HG03457 (cell line): ENCODE measurements around the gene PPP1CA.

ENCODE experiments used
- ATAC-seq: cut with Tn5 transposase; IDR thresholded peaks from one replicate; pipeline ENCODE4 v1.9.1; 2021; ENCODE audit warnings: moderate number of reproducible peaks; ENCODE audit not compliant: unreplicated experiment

PPP1CA gene

GRCh38 chr11:67371189-67371910 is 30.3 kb downstream of the PPP1CA start:
- no peak for ATAC-seq

DNA sequence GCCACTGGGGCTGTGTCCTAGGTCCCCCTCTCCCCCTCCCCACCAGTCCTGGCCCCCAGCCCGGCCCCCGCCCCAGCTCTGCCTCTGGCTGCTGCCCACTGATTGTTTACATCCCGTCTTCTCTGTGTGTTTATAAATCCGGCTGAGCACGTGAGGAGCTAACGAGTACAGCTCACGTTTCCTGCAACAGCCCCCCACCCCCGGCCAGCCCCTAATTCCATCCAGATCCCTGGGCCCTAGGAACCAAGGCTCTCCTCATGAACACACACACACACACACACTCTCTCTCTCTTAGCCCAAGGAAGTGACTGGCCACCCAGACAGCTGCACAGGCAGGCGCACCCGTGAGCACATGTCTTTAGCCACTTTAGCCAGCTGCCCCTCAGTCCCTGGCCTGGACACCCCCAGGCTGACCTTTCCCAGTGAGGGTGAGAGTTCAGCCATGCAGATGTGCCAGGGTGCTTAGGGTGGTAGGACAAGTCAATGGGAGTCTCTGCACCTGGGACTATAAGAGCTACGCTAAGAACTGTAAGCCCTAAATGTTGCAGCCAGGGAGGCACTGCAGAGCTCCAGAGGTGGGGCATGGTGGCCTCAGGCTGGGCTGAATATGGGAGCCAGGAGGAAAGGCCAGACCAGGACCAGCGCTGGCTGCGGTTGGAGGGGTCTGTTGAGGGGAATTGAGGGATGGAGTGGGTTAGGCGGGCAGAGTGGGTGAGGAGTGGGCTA is 31.1 kb downstream of the PPP1CA start:
- ATAC-seq: no peak

DNA sequence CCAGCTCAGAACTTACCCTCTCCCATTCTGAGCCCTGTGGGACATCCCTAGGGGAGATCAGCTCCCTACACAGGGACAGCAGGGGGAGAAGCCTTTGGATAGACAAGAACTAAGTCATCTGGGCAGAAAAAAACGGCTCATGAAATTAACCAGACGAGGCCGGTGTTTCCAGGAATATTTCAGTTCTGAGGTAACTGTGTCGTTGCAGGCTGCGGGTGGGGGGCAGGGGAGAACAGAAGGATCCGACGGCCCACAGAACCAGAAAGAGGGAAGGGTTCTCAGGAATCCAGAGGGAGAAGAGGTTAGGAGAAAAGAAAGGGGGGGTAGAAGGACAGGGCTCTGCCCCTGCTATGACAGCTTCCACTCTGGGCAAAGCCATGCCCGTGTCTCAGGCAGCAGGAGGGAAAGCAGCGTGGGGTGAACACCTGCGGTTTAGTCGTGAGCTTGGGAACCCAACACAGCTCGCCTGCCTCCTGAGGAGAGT is 31.8 kb downstream of the PPP1CA start:
- no peak for ATAC-seq

GRCh38 chr11:67369275-67369674 is 32.4 kb downstream of the PPP1CA start:
- ATAC-seq: no peak

DNA sequence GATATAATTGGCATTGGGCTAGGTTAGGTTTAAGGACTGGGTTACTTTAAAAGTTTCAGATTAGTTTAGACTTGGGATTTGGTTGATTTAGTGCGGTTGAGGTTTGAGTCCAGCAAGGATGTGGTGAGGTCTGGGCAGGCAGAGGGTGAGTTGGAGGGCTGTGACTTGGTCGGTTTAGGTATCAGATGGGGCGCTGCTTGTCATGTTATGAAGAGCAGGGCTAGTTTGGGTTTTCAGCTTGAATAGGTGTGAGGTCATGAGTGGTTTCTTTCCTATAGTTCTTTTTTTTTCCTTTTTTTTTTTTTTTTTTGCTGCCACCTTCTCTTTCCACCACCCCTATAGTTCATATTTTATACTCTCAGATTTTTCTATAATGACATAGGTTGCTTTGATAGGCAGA is 33.0 kb downstream of the PPP1CA start:
- no peak for ATAC-seq

- no peak for ATAC-seq
Measured at GRCh38 chr11:67367761-67368227, 33.9 kb downstream of the PPP1CA start.

GRCh38 chr11:67366961-67367760 is 34.5 kb downstream of the PPP1CA start:
- no peak for ATAC-seq

DNA sequence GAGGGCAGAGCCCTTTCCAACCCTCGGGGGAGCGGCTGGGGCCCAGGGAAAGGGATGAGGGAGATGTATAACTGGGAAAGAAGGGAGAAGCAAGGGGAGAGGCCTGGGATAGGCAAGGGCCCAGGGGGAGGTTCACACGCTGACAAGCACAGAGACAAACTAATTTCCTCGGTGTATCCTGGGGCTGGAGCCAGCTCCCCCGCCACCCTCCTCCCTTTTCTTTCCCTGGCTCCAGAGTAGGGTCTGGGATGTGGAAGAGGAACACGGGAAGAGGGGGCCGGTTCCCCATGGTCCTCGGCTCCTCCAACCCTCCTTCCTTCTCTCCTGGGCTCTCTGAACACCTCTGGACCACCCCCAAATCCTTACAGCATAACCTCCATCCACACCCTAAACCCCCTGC is 35.1 kb downstream of the PPP1CA start:
- no peak for ATAC-seq

DNA sequence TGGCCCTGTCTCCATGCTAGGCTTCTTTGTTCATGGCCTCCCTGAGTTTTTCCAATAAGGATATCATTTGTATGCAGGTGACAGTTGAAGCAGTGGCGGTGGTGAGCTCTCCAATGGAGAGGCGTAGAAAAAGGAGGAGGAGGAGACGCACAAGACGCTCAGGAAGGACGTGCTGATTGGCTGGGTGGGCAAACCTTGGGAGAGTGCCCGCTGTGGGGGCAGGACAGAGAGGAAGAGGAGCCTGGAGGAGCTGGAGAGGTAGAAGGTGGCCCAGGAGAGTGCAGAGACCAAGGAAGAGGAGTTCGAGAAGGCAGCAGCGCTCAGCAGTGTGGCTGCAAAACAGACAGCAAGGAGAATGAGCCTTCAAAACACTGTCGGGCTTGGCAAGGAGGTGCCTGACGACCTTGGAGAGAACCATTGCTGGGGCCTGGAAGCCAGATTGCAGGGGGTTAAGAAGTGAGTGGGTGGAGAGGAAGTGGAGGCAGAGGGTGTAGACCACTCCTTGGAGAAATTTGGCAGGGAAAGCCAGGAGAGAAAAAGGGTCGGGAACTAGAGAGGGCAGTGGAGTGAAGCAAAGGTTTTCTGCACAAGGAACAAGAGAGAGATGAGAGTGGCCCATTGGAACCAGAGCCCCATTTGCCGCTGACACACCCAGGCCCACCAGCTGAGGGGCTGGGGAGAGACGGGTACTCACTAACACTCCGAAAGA is 35.8 kb downstream of the PPP1CA start:
- ATAC-seq: no peak

- no peak for ATAC-seq
Measured at GRCh38 chr11:67364783-67365722, 36.6 kb downstream of the PPP1CA start.

DNA sequence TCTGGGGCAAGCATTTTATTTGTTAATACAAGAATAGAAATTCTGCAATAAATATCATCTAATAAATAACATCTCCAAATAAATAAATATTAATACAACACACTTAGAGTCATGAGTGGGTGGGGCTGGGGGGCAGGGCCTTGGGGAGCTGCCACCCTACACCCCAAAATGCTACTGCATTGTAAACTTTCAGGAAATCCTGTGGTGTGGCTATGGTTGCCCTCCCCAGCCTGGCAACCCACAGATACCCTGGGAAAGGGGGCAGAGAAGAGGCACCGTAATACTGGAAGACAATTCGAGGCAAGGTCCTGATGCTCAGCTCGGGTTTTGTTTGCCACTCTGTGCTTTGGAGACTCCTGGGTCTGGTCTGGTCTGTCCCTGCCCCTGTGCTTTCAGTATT is 37.5 kb downstream of the PPP1CA start:
- ATAC-seq: no peak

GRCh38 chr11:67357831-67358670 is 43.6 kb downstream of the PPP1CA start:
- ATAC-seq: no peak

- ATAC-seq: no peak
Measured at GRCh38 chr11:67356864-67357561, 44.6 kb downstream of the PPP1CA start.

DNA sequence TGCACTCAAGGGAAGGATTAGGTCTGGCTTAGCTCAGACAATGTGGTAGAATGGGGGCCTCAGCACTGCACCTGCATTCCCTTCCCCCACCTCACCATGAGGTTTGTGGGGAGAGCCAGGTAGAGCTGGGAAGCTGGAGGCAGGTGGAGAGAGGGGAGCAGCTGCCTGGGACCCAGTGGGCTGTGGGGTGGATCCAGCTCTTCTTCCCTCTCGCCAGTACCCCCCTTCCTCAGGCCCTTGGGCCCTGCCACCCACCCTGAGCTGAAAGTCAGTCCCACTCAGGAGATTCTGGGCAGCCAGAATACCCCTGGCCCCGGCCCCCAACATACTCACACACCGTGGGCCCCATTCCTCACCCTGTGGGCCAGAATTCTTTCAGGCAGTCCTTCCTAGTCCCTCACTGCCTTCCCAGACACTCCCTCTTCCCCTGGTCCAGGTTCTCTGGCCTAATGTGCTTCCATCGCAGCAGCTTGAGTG is 45.2 kb downstream of the PPP1CA start:
- no peak for ATAC-seq

GRCh38 chr11:67355794-67356386 is 45.8 kb downstream of the PPP1CA start:
- ATAC-seq: no peak

GRCh38 chr11:67355023-67355793 is 46.5 kb downstream of the PPP1CA start:
- no peak for ATAC-seq
